ENCODE data around the gene ZNF556.
"Not testable (repeated sequence)": the region's sequence is repeated elsewhere in the genome, so short reads cannot be mapped to it uniquely, and the experiment has no call there.

The ZNF556 gene

GRCh38 chr19:2854849-2855248 is 12.3 kb upstream of the ZNF556 start:
- no peak for DNase-seq

- no peak for DNase-seq
These were observed 10.6 kb upstream of the ZNF556 start for GRCh38 chr19:2856457-2857050.

- DNase-seq = no peak
These were observed 8.3 kb upstream of the ZNF556 start for GRCh38 chr19:2858864-2859263.

- DNase-seq = no peak
These were observed 3.3 kb upstream of the ZNF556 start for GRCh38 chr19:2863816-2864215.

GRCh38 chr19:2865334-2866100 is 1.6 kb upstream of the ZNF556 start:
- no peak for DNase-seq

GRCh38 chr19:2866495-2867024 is 575 bp upstream of the ZNF556 start:
- DNase-seq = no peak

- DNase-seq = no peak
These were observed 2.5 kb downstream of the ZNF556 start for GRCh38 chr19:2869618-2870017.

- DNase-seq = not testable (repeated sequence)
These were observed 5.0 kb downstream of the ZNF556 start for GRCh38 chr19:2872175-2872574.

GRCh38 chr19:2877398-2878331 is 10.5 kb downstream of the ZNF556 start:
- no peak for DNase-seq

GRCh38 chr19:2883686-2884439 is 16.7 kb downstream of the ZNF556 start:
- no peak for DNase-seq

GRCh38 chr19:2885736-2886135 is 18.6 kb downstream of the ZNF556 start:
- no peak for DNase-seq

- DNase-seq = no peak
These were observed 20.3 kb downstream of the ZNF556 start for GRCh38 chr19:2887391-2887914.

- peak; percentile 46 for DNase-seq
These were observed 21.6 kb downstream of the ZNF556 start for GRCh38 chr19:2888731-2889224.

GRCh38 chr19:2890531-2890930 is 23.4 kb downstream of the ZNF556 start:
- DNase-seq = not testable (repeated sequence)

- no peak for DNase-seq
These were observed 29.6 kb downstream of the ZNF556 start for GRCh38 chr19:2896694-2897093.

GRCh38 chr19:2900296-2901252 is 33.4 kb downstream of the ZNF556 start, which contains the start of gene ZNF57:
ZNF57 (plus strand) TSS chr19:2900928; CDS start chr19:2901046, 118 bp downstream.
- peak; percentile 100 for DNase-seq

GRCh38 chr19:2902590-2903218 is 35.6 kb downstream of the ZNF556 start:
- DNase-seq = no peak

- not testable (repeated sequence) for DNase-seq
These were observed 36.2 kb downstream of the ZNF556 start for GRCh38 chr19:2903326-2903725.

GRCh38 chr19:2905918-2906519 is 38.9 kb downstream of the ZNF556 start:
- no peak for DNase-seq

Data from stimulated activated CD4-positive, alpha-beta T cell treated with anti-CD3 and anti-CD28 coated beads, Interleukin-4, amount 100 ng/mL, for 24 hours (primary cell).